HG03520 (cell line): ENCODE data around the gene TIMM44.

Experiments used
- ATAC-seq: cut with Tn5 transposase; IDR thresholded peaks from one replicate; pipeline ENCODE4 v1.9.1; 2021; ENCODE audit warnings: mild to moderate bottlenecking, moderate library complexity; ENCODE audit not compliant: unreplicated experiment

TIMM44 gene

DNA sequence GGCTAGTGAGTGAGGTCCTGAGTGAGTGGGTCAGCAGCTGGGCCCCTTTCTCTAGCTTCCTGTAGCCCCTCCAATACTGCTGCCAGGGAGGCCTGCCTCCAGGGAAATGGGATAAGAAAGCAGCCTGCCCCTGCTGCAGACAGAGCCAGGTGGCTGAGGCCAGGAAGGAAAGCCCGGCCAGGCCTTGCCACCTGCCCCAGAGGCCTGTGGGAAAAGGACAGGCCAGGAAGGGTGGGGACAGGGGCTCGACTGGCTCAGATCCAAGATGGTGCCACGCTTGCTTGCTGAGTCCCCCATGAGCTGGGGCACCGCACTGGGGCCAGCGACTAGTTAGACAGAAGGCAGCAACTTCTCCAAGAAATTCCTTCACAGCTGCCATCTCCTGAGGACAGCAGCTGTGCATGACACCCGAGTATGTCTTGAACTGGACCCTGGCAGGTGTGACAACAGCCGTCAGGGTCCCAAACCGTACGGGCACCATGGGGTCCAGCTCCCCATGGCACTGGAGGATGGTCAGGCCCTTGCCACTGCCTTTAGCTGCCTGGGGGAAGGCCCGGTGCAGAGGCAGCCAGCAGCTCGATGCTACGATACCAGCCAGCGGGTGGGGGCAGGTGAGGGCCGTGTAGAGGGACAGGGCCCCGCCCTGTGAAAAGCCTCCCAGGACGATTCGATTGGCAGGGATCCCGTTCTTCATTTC is 64.2 kb downstream of the TIMM44 start:
- no peak for ATAC-seq

- no peak for ATAC-seq
Measured at GRCh38 chr19:7877249-7877836, 66.1 kb downstream of the TIMM44 start.
